ENCODE measurements around the gene TPK1.
A peak's percentile ranks its signal among the peaks of the same experiment; 100 is the strongest.

The TPK1 gene

DNA sequence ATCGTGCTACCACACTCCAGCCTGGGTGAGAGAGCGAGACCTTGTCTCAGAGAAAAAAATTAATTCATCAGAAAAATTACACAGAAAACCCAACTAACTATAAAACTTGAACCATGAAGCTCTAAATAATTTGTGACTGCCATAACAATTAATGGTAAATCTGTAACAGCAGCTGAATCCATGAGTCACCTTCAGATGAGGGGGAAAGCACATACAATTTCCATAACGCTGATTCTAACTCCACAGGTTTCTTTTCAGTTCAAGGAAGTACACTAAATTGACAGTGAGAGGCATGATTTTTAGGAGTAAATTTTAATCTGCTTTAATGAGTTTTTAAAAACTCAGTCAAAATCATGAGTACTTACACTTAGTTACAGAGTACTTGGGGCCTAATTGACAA is 312.2 kb downstream of the TPK1 start:
- DNase-seq = peak; percentile 23

DNA sequence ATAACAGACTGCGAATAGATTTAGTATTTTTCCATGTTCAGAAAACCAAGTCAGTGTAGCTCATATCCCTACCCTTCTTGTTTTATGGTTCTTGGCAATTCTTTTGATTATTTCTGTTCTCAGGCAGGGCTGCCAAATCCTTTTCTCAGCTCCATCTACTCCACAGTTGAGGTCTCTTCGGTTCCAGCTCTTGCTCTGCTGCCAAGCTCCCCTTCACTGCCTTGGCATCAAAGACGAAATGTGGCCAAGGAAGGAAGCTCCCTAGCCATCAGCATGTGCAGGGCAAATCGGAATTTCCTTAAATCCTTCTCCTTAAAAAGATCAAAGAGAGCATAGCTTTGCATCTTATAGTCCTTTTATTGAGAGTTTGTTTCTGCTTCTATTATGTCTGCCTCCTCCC is 315.9 kb downstream of the TPK1 start:
- DNase-seq = no peak

DNA sequence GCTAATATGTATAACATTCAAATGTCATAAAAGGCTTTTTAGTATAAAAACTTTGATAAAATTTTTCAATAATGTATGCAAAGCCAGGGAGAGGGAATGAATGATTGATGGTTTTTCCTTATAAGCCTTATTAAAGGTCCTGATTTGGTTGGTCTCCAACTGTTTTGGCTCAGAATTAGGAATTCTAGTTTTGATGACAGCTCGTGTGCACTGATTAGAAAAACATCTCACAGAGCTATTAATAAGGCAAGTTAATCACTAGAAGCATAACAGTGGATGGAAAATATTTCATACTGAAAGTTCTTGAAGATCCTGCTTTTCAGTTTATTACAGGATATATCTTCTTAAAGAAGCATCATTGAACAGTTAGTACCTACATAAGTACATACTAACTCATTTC is 317.5 kb downstream of the TPK1 start:
- DNase-seq = no peak

DNA sequence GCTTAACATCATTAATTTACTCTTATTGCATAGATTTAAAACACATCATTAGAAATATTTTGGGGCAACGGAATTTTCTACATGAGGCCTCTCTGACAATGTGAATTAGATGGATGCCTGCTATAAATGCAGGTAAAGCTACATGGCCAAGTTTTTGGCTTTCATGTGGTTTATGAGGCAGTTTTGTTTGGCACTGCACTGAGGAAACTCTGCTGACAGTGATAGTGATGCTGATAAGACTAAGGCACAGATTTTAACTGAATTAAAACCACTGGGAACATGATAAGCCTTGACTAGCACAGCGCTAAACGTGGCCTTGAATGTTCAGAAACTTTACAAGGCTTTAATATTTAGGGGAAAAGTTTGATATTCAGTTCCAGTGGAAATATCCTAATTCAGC is 318.1 kb downstream of the TPK1 start:
- DNase-seq = no peak

DNA sequence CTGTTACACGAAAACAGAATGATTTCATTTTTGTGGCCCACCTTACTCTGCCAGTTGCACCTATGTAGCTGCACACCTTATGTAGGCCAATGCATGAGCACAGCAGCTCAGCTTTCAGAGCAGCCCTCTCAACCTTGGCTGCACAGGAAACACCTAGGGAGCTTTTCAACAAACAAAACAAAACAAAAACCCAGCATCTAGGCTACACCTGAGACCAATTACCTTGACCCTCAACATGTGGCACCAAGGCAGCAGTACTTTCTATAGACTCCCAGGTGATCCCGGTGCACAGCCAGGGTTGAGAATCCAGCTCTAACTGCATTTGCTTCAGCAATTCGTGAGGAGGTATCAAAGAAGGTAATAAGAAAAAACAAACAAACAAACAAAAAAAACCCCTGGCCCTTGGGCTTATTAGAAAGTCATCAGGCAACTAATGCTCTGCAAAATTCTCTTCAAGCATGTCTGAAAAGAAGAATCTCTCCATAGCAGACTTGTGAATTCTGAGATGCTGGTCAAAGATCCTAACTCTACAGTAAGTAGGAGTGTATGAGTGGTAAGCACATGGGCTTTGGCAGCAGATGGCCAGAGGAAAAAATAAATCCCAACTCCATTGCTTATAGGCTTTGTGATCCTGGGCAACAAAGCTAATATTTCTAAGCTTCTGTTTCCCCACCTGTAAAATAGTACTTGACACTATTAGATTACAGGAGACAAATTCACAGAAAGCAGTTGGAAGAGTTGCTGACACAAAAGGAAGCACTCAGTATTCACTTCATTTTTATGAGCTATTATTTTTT is 318.9 kb downstream of the TPK1 start:
- no peak for DNase-seq

DNA sequence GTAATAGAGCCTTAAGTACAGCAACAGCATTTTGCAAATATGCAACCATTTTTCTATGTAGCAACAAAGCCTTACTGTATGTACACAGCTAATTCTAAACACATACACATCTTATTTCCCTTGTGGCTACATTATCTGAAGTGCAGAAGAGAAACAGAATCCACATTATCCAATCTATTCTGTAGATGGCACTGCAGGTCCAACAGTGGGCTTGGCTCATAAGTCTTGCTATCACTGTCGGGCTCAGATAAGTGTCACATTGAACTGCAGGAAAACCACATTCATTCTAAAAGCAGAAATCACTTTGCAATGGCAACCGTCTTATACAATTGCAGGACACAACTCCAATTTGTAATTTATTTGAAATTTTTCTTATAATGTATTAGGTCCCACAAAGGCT is 322.5 kb downstream of the TPK1 start:
- peak; percentile 33 for DNase-seq

DNA sequence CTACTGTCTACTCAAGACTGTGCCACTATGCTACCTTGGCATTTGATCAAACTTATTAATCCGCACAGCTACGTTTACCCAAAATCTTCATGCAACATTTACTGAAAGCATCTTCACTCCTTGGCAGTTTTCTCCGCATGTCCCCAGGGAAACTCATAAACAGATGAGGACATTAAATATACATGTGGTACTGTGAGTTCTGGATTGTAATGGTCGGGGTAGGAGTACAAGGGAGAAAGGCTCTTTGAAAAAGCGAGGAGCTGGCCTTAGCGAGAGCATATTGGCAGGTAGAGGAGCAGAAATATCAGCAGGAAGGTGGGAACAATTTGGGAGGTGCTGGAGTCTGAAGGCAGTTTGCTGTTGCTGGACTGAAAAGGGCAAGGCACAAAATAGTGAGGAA is 325.2 kb downstream of the TPK1 start:
- no peak for DNase-seq

DNA sequence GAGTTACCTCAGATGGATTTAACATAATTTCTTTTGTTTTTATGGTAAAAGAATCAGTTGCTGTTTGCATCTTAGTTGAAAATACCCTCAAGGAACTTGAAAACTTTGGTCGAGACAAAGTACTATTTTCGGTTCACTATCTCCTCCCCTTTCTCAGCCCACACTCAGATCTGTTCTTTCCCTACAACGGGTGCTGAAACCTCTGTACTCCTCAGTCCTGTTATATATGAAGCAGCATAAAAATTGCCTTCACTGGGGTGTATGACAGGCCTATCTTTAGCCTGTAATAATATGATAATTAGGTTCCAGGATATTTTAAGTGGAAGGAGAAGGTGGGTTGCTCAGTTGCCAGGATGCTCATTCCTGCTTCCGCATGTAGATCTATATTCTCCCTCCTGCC is 327.2 kb downstream of the TPK1 start:
- DNase-seq = no peak

DNA sequence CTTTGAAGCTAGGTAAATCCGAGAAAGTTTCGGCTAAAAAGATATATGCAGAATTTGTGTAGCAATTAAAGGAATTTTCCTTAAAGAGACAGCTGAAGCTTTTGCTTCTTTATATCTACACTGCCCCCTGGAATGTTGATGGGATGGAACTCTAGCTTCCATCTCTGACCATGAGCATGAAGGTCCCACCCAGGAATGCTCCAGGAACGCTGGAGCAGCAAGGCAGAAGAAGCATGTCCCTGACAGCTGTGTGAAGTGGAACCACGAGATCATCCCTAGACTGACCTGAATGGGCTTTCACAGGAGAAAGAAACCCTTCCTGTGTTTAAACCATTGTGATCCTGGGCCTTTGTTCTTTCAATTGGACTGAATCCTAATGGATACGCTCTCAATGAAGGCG is 332.6 kb downstream of the TPK1 start:
- no peak for DNase-seq

DNA sequence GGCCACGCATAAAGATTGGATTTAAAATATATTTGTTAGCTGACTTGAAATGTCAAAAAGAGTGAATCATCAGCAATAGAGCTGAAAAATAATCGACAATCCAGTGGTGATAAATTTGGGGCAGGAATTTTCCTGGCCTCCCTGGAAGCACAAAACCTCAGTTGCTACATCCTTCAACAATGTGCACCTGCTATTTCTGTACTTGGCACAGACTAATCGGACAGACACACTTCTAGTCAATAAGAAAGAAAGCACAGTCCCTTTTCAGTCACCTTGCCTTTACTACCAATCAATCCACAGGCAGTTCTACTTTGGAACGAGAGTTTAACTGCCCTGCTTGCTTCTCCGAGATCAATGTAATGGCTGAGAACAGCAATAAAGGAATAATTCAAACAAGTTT is 335.6 kb downstream of the TPK1 start:
- no peak for DNase-seq

DNA sequence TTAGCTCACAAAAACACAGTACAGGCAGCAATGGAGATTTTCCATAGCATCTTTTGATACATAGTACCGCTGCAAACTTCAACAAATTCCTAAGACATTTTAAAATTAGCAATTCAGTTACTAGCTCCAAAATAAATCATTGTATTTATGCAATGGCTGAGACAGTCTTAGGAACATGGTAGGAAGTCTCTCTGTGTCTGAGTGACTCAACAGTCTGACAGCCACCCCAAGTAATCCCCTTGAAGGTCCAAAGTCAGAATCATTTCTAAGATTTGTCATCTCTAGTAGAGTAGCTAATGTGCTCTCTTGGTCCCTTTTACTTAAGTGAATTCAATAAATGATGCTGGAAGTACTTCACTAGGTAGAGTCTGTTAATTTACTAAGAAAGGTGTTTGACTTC is 338.6 kb downstream of the TPK1 start:
- DNase-seq = no peak

DNA sequence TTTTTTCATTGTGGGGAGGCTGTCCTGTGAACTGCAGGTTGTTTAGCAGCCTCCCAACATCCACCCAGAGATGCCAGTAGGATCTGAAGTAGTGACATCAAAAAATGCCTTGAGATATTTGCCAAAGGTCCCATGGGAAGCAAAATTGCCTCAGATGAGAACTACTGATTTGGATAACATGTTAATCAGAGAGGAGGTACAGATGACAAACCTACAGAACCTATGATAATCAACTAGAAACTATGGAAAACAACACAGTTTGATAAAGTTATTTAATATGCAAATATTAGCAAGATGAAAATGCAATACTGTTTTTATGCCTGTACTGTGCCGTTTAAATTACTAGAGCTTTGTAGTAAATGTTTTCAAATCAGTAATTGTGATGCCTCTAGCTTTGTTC is 341.5 kb downstream of the TPK1 start:
- DNase-seq = no peak

DNA sequence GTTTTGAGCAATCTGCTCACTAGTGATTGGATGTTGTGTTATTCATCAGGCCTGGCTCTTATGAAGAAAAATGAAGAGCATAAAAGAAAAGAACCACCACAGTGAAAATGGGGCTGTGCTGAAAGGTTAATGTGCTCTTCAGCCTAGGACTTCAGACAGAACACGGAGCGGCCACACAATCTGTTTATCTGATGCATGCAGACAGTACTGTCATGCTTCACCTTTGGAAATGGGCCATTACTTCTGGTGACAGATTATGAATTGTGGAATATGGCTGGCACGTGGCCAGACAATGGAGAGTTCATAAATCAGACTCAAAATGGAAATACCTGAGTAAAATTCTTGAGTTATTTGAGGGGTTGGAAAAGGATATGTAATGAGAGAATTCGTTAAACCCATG is 346.3 kb downstream of the TPK1 start:
- no peak for DNase-seq

DNA sequence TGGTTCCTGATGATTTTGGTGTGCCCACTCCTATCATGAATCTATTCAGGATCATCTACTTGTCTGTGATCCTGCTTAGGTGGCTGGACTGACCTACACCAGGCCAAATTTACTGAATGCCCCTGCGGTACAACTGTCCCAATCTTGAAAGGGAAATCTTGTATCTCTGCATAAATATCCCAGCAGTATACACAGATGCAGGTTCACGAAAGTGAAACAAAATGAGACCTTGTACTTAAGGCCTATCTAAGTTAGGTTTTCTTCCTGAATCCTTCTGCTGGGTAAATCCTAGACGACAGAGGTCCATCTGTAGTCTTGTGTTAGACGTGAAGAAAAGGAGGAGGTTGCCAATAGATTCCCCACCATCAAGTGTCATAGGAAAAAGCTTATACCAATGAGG is 346.9 kb downstream of the TPK1 start:
- DNase-seq = no peak

DNA sequence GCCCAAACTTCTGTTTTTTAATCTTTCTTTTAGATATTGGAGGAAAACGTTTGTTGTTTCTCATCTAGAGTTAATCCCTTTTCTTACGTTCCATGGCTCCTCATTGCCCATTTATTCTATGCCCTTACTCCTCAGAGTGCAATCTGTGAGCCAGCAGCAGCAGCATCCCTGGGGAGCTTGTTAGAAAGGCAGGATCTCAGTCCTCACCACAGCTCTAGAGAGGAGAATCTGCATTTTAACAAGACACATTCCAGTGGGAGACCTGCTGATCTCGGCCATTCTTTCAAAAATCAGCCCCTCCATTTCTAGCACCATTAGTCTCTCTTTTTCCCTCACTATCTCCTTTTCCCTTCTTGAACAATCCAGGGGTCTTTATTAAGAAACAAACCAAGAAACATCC is 348.0 kb downstream of the TPK1 start:
- DNase-seq = no peak

DNA sequence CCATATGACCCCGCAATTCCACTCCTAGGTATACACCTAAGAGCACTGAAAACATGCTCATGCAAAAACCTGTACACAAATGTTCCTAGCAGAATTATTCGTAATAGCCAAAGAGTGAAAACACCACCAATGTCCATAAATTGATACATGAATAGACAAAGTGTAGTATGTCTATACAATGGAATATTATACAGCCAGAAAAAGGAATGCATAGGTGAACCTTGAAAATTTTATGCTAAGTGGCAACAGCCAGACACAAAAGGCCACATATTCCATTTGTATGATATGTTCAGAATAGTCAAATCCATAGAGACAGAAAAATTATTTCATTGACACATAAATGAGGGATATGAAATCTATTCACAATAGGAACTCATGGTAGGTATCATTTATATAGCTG is 351.4 kb downstream of the TPK1 start:
- no peak for DNase-seq

DNA sequence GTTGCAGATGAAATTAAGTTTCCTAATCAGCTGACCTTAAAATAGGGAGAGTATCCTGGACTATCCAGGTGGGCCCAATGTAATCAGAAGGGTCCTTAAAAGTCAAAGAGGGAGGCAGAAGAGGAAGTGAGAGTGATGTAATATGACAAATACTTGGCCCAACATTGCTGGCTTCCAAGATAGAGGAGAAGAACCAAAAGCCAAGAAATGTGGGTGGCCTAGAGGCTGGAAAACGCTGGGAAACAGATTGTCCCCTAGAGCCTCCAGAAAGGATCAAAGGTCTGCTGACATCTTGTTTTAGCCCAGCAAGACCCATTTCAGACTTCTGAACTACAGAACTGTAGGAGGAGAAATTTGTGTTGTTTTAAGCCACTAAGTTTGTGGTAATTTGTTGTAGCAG is 352.7 kb downstream of the TPK1 start:
- DNase-seq = no peak

DNA sequence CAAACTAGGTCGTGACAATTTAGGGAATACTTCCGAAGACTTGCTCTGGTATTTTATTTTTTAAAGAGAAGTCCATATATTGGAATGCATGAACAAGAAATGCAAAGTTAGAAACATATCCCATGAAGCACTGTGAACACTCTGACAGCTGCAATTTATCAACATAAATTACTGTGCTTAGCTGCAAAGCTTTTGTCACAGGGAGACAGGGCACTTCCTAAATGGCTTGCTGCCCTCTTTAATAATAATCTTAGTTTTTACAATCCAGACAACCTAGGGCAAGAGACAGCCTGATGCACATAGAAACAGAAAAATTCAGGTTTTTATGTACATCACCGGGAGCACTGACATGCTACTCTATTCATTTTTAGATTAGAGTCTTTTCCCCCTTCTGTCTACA is 354.0 kb downstream of the TPK1 start:
- no peak for DNase-seq

DNA sequence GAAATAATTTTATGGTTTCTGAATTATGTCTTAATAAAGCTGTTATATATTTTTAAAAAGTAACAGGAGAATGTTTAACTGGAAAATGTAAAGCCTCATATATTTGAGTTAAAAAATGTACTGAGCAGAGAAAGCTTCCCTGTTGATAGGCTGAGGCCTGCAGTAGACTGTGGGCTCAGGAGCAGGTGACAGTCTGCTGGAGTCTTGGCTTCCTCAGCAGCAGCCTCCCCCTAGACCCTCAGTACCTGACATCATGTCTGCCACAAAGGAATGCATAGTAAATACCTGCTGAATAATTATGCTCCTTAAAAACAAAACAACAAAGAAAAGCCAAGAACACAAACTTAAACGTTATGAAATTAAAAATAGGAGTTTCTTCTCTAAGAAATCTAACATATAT is 358.5 kb downstream of the TPK1 start:
- DNase-seq = no peak

DNA sequence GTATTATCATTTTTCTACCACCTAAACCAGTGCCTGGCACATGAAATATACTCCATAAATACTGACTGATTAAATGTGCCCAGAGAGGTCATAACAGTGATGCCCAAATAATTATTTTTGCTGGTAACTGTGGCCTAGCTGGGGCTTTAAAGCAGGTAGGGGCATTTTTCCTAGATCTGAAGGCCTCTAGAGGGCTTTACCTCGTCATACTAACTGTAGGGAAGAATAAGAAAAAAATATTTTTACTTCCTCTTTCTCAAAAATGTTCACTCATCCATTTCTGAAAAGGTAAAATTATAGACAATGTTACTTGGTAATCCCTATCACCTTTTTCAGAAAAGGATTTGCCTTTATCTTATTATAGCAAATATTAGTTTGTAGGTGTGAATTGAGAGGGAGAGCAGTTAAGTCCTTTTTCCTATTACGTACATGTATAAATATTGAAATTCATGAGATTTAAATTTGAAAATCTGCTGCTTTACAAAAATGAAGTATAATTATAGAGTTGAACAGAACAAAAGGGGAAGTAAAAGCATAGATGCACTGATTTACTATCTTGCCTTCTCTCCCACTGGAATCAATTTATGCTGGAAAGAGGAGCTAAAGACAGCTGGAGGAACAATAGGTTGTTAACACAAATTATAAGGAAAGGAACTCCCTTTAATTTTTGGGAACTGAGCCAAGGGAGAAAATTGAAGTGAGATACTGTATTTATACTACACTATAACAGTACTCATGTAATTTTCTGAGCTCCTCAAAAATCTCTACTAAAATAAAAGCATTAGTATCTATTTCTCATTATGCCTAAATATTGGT is 360.8 kb downstream of the TPK1 start:
- DNase-seq = no peak

DNA sequence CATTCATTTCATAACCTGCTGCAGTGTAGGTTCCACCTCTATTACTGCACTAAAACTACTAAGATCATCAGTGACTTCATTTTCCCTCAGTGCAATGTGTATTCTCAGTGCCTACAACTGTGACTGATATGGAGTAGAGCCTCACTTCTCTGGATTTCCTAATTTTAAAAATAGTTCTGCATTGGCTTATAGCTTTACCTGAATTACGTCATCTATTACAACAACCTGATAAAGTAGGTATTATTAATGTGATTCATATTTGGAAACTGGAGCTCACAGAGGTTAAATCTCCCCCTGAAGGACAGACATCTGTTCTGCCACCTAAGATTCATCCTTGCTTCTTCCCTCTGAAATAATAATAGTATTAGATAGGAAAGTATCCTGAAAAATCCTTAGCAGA is 361.5 kb downstream of the TPK1 start:
- DNase-seq = no peak

DNA sequence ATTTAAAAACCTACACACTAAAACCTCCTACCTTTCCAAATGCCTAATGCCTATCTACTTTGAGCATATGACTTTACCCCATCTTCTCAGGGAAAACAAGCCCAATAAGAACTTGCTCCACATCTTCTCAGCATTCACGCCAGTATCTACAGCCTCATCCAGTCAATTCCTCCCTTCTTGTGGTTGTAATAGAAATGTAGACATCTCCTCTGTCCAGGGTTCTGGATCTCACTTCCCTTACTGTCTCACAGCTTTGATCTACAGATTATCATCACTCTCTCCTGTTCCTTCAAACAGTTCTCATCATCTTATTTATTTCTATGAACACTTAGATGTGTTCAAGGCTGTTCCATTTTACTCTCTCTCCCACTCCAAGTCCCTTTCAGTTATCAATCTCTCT is 361.9 kb downstream of the TPK1 start:
- peak; percentile 31 for DNase-seq

DNA sequence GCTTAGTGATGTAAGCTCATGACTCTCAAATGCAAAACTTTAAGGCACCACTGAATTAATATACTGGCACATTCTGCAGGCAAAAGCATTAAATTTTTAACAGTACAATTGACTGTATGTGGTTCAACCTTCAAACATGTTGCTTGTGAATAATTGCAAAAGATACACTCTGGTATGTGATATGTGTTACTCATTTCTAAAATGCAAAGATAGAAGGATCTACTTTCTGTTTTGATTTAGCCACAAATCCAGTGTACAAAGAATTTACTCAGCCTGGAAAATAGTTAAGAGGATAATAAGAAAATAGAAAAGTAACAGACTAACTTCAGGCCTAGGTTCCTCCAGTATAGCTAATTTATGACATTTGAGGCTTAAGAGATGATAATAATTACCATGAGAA is 365.8 kb downstream of the TPK1 start:
- DNase-seq = no peak

DNA sequence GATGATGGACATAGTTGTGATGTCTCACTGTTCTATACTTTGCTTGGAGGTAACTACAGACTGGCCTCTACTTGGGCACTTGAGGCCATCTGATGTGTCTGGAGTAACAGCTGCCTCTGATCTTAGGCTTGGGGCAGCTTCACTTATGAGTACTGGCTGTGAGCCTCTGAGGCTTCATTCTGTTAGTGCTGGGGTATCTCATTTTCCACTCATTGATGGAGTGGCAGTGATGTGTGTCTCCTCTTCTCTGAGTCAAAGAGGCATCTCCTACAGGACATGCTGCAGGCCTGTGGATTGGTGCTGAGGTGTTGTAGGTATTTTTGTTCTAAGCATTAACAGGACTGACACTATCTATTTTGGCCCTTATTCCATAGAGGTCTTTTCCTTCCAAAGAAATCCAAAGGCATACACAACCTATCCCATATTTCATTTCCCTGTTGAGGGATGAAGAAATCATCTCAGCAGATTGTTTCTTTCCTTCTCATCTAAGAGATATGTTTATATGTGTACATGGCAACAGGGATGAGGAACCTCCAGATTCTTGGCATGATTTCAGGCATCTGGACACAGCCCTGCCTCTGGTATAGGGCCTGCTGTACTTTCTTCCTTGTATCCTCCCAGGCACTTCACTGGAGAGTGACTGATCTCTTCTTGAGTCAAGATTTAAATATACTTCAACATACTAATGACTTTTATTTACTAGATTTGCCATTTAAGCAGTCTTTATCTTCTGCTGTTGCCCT is 366.7 kb downstream of the TPK1 start:
- DNase-seq = peak; percentile 16

Data from kidney glomerular epithelial cell (primary cell).